OCI-LY3 (cell line): Measurements from ENCODE around the gene HSD11B2.

Experiments
- H2AFZ ChIP-seq: fragments of 200-600, 300-600 bp; shearing (Covaris generic); 2 replicates; pipeline ENCODE4 v1.6.0; 2014; ENCODE audit warnings: antibody characterized with exemption, low read depth, low read length
- H3K27ac ChIP-seq: fragments of 200-600, 300-600 bp; sonication (generic); 2 replicates; pipeline ENCODE4 v1.5.1; 2014; ENCODE audit warnings: mild to moderate bottlenecking, low read length, moderate library complexity, mixed read lengths
- H3K27me3 ChIP-seq: fragments of 200-600, 300-600 bp; sonication (generic); 2 replicates; pipeline ENCODE4 v1.6.1; 2014; ENCODE audit warnings: low read depth, low read length, mixed read lengths
- H3K36me3 ChIP-seq: fragments of 200-600, 300-600 bp; sonication (generic); replicated peaks from 2 replicates; pipeline ENCODE3; 2014; ENCODE audit warnings: low read depth, low read length, mixed read lengths
- H3K4me1 ChIP-seq: fragments of 300-600, 200-600 bp; sonication (generic); 2 replicates; pipeline ENCODE4 v1.6.1; 2014; ENCODE audit warnings: low read length, mixed read lengths
- H3K4me2 ChIP-seq: fragments of 200-600, 300-600 bp; sonication (generic); 2 replicates; pipeline ENCODE4 v1.6.1; 2014; ENCODE audit warnings: low read length, mixed read lengths
- H3K4me3 ChIP-seq: fragments of 300-600, 200-600 bp; sonication (generic); 2 replicates; pipeline ENCODE4 v1.5.1; 2014; ENCODE audit warnings: antibody characterized with exemption, mild to moderate bottlenecking, low read length, moderate library complexity
- H3K79me2 ChIP-seq: fragments of 300-600, 200-600 bp; shearing (Covaris generic); 2 replicates; pipeline ENCODE4 v1.6.1; 2014; ENCODE audit warnings: mild to moderate bottlenecking, low read length, mixed read lengths
- H3K9ac ChIP-seq: fragments of 300-600, 200-600 bp; shearing (Covaris generic); 2 replicates; pipeline ENCODE4 v1.6.0; 2014; ENCODE audit warnings: mild to moderate bottlenecking, low read length, moderate library complexity
- H3K9me3 ChIP-seq: fragments of 200-600, 300-600 bp; shearing (Covaris generic); 2 replicates; pipeline ENCODE4 v1.6.1; 2014; ENCODE audit warnings: low read length, mixed read lengths; ENCODE audit not compliant: insufficient read depth
- H4K20me1 ChIP-seq: fragments of 200-600, 300-600 bp; sonication (generic); 2 replicates; pipeline ENCODE4 v1.6.1; 2016; ENCODE audit warnings: low read length, mixed read lengths; ENCODE audit not compliant: insufficient read depth
- CTCF ChIP-seq: fragments of 200-600, 300-600 bp; sonication (generic); IDR thresholded peaks from 2 replicates; pipeline ENCODE4 v1.5.1; 2014; ENCODE audit warnings: antibody characterized with exemption, low read length, low read depth
- EZH2phosphoT487 ChIP-seq: fragments of 200-600 bp; shearing (Covaris generic); IDR thresholded peaks from 2 replicates; pipeline ENCODE4 v1.6.1; 2018; ENCODE audit warnings: antibody characterized with exemption, mixed run types, low read depth

HSD11B2 gene

DNA sequence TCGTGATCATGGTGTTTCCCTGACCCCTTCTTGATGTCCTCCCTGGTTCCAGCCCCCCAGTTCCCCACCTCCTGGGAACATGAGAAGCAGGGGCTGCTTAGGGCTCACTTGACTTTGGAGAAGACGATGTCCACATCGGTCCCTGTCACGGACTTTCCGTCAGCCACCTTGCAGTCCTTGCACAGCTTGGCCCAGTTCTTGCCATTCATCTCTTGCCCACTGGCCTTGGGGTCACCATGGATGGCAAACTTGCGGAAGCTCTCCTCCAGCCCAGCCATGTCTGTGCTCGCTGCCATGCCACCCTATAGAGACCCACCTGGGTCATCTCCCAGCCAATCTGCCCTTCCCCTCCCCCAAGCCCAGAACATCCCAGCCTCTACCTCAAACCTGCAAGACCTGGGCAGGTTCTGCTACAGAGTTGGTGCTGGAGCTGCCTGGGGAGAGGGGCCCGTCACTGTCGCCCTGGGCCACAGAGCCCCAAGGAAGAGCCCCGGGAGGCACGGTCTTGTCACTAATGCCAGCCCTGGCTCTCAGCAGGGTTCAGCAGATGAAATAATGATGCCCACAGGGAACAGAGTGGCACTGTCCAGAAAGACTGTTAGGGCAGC, 40.0 kb upstream of the HSD11B2 start:
- no peak for TF ChIP-seq EZH2phosphoT487
- no peak for TF ChIP-seq CTCF
- Histone ChIP-seq H3K36me3 (no peaks in the 10 kb centered on the region), H3K4me1 (peaks cover 8% of the 10 kb centered on the region), H3K79me2 (no peaks in the 10 kb centered on the region), H3K4me2 (no peak overlapping the region), H3K27ac (no peak overlapping the region), H3K4me3 (no peak overlapping the region), H2AFZ (no peak overlapping the region), H3K9me3 (no peaks in the 10 kb centered on the region), H4K20me1 (no peaks in the 10 kb centered on the region), H3K27me3 (no peaks in the 10 kb centered on the region), H3K9ac (no peak overlapping the region)

DNA sequence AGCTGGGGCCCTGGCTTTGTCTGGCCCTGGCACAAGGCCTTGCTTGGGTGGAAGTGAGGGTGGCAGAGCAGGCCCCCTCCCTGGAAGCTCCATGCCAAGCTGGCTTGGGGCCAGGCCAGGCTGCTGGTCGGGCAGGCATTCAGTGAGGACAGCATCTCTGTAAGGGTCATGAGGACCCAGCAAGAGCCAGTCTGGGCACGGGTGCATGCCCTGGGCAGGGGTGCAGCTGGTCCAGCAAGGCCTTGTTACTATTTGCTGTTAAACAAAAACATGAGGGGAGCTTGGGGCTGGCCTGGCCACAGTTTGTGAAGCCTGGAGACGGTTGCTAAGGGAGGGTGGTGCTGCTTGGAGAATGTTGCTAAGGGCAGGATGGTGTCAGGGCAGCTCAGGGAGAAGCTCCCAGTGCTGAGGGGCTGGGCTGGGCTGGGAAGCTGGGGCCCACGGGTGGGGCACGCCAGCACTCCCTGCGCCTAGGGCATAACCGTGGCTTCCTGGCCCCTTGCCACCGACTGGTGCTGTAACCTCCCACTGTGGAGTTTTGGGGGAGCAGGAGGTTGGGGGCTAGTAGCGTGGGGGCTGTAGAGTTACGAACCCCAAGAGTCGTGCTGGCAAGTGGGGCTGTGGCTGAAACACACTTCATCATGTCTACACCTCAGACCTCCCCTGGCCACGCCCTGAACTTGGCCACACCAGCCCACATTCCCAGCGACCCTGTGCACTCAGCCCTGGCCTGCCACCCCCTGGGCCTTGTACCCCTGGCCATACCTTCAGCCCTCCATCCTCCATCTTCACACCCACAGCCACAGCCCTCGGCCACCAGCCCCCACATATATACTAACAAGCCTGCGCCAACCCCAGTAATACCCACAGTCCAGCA, 39.3 kb upstream of the HSD11B2 start:
- Histone ChIP-seq H3K4me1 (peaks cover 15% of the 10 kb centered on the region), H3K9me3 (no peaks in the 10 kb centered on the region), H2AFZ (no peak overlapping the region), H3K4me3 (no peak overlapping the region), H3K79me2 (no peaks in the 10 kb centered on the region), H3K4me2 (no peak overlapping the region), H4K20me1 (no peaks in the 10 kb centered on the region), H3K27ac (no peak overlapping the region), H3K9ac (no peak overlapping the region), H3K27me3 (no peaks in the 10 kb centered on the region), H3K36me3 (no peaks in the 10 kb centered on the region)
- no peak for TF ChIP-seq CTCF
- TF ChIP-seq EZH2phosphoT487 = no peak

DNA sequence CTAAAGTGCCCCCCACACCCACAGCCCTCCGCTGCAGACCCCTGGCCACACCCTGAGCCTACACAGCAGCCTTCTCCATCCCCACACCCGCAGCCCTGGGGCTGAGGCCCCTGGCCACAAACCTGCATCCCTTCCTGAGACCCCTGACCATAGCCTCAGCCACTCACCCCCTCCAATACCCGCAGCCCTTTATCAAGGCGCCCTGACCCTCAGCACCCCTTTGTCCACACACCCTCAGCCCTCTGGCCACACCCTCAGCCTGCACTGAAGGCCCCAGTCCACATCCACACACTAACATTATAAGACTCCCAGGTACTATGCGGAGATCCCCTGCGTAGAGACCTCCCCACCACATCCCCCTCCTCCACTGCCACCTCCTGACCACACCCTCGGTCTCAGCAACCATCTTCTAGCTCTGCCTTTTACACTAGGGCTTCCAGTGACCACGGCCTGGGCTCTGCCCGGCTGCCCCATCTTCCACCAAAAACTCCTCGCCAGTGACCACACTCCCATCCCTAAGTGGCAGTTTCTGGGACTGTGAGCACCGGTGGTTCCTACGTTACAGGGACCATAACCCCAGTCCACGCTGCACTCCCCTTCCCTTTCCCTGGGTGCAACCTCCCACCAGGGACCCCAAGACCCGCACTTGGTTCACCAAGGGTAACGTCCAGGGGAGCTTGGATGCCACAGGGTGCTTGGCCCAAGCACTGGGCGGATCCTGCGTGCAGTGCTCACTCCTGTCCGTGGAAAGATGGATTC, 38.4 kb upstream of the HSD11B2 start:
- Histone ChIP-seq H3K4me1 (peaks cover 20% of the 10 kb centered on the region), H3K9me3 (no peaks in the 10 kb centered on the region), H3K27ac (no peak overlapping the region), H3K36me3 (no peaks in the 10 kb centered on the region), H3K27me3 (no peaks in the 10 kb centered on the region), H2AFZ (no peak overlapping the region), H3K4me2 (no peak overlapping the region), H3K9ac (no peak overlapping the region), H3K4me3 (no peak overlapping the region), H4K20me1 (no peaks in the 10 kb centered on the region), H3K79me2 (no peaks in the 10 kb centered on the region)
- TF ChIP-seq CTCF (no peak), EZH2phosphoT487 (no peak)
